Measurements from ENCODE around the gene SRPK2.

Gene SRPK2

DNA sequence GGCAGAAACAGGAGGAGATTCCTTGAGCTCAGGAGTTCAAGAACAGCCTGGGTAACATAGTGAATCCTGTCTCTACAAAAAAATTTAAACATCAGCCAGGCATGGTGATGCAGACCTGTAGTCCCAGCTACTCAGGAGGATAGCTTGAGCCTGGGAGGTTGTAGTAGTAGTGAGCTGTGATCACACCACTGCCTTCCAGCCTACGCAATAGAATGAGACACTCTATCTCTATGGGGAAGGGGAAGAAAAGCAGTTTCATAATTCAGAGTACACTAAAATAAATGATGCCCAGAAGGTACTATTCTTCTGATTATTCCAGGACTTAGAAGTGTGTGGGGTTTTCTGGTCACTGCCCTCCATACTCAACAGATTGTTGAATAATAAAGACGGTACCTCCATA is 197.4 kb downstream of the SRPK2 start:
- no peak for DNase-seq (ENCODE audit: low read depth in 3 of 3)

DNA sequence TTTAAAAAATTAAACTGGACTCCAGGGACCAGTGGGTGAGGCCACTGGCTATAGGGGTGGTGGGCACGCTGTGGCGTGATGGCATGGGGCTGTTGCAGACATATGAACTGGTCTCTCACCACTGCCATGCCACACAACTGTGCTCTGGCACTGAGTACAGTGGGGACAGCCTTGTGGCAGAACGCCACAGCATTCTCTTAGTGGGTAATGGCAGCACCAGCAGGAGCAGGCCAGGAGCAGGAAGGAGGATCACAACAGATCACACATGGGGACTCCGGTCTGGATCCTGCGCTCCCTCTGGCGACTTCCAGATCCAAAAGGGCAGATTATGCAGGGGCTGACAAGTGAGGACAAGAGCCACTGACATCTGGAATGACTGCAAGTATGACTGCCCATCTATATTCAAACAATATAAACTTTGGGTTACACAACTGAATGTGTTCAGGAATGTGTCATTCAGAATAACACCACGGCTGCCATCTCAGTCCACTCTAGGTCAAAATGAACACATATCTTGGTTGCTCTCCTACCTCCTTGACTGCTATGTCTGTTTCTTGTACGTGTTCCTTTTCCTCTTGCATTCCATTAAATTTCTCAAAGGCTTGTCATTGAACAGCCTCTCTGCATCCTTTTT is 198.7 kb downstream of the SRPK2 start:
- DNase-seq (ENCODE audit: low read depth in 3 of 3): no peak

GRCh38 chr7:105188201-105188600 is 200.5 kb downstream of the SRPK2 start:
- no peak for DNase-seq (ENCODE audit: low read depth in 3 of 3)

GRCh38 chr7:105187302-105188169 is 201.2 kb downstream of the SRPK2 start:
- DNase-seq (ENCODE audit: low read depth in 3 of 3): no peak

DNA sequence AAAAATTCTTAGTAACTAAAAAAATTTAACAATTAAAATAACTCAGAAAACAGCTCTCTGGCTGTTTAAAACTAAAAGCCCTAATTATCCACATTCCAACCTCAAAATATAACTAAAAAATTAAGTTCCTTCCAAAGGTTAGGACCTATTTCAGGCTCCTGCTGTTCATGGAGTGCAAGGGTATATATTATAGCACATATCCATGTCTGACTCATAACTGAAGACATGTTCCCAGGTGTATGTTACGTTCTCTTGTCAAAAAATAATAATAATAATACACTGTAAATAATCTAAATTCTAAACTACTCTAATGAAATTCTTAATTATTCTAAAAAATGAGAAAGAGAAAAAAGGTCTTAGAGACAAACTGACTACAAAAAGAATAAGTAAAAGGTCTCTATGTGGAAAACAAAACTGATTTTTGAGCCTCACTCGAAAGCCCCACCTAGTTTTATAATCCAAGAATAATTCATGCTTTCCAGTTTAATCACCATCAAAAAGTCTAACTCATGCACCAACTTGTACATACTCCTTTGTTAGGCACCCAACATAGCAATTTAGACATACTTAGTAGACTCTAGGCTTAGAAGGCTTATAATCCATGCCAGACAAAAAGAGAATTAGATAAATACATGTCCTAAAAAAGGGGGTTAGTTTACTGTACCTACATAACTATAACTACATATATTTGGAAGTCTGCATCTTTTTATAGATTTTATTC is 203.3 kb downstream of the SRPK2 start:
- DNase-seq (ENCODE audit: low read depth in 3 of 3): no peak

- no peak for DNase-seq (ENCODE audit: low read depth in 3 of 3)
Observed at GRCh38 chr7:105180002-105180401, 208.7 kb downstream of the SRPK2 start.

DNA sequence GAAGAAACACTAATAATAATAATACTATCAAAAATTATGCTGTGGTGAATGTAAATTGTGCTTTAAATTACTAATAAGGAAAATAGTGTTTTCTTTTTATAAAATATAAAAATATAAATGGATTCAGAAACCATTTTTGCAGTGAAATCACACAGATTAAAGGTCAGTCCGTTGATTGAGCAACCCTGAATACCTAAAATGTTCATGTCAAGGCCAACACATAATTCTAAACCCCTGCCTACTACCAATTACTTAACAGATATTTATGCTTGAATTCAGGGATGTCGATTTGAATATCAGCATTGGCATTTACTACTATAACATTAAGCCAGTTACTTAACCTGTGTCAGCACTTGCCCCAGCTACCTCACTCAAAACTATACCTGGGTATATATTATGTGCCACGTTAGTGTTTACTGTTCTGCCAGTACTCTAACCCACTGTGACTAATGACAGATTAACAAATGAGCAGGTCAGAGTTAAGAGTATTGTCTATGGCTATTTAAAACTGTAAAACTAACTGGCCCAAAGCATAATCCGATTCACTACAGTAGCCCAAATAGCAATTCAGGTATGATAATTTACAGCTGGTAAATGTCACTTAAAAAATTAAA is 209.7 kb downstream of the SRPK2 start:
- DNase-seq (ENCODE audit: low read depth in 3 of 3): no peak

- no peak for DNase-seq (ENCODE audit: low read depth in 3 of 3)
Observed at GRCh38 chr7:105178177-105178576, 210.5 kb downstream of the SRPK2 start.

GRCh38 chr7:105177026-105177425 is 211.7 kb downstream of the SRPK2 start:
- DNase-seq (ENCODE audit: low read depth in 3 of 3): no peak

DNA sequence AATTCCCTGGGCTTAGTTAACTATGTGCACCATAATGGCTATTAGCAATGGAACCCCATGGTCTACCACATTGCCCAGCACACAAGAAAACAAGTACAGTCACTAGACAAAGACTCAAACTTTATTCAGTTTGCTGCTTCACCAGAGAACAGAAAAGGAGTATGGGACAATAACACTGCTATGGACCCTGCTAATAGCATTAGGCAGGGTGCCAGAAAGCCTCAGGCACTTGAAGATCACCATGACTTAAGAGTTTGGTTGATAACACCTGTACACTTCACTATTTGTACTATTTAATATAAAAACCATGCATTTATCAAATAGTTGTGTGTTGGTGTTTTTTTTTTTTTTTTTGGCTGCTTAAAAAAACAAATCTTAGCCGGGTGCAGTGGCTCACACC is 215.1 kb downstream of the SRPK2 start:
- DNase-seq (ENCODE audit: low read depth in 3 of 3): no peak

DNA sequence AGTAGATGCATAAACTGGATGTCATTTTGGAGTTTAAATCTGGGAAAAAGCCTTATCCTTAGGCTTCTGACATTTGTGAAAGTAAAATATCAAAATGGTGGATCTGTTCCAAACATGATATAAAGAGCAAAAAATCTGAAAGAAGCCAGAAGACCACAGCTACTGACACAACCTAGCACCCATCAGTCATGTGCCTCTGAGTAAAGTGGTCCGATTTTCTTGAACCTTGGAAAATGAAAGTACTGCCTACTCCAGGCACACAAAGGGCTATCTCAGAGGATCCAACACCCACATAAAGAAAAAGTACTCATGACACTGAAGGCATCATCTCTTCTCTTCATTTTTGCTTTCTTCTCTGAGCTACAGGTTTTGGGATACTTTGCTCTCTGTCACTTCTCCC is 224.0 kb downstream of the SRPK2 start:
- no peak for DNase-seq (ENCODE audit: low read depth in 3 of 3)

- no peak for DNase-seq (ENCODE audit: low read depth in 3 of 3)
Observed at GRCh38 chr7:105163718-105164117, 225.0 kb downstream of the SRPK2 start.

DNA sequence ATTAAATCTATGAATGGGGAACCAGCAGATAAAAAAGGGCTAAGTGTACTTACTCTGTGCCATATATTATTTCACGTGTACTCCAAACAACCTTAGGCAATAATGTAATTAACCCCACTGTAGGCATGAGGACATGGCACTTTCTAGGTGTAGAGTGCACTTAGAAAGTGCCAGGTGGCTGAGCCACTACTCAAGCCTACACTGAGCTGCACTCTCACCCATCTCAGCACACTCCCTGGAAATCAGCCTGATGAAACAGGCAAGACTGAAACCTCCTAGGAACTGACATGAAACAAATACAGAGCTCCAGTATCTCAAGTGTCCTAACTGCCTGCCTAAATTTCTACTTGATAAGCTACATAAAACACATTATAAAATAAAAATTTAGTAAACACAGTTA is 227.4 kb downstream of the SRPK2 start:
- DNase-seq (ENCODE audit: low read depth in 3 of 3): no peak

- DNase-seq (ENCODE audit: low read depth in 3 of 3): no peak
Observed at GRCh38 chr7:105157278-105157677, 231.4 kb downstream of the SRPK2 start.

- no peak for DNase-seq (ENCODE audit: low read depth in 3 of 3)
Observed at GRCh38 chr7:105156731-105157130, 232.0 kb downstream of the SRPK2 start.

- no peak for DNase-seq (ENCODE audit: low read depth in 3 of 3)
Observed at GRCh38 chr7:105154084-105154483, 234.6 kb downstream of the SRPK2 start.

DNA sequence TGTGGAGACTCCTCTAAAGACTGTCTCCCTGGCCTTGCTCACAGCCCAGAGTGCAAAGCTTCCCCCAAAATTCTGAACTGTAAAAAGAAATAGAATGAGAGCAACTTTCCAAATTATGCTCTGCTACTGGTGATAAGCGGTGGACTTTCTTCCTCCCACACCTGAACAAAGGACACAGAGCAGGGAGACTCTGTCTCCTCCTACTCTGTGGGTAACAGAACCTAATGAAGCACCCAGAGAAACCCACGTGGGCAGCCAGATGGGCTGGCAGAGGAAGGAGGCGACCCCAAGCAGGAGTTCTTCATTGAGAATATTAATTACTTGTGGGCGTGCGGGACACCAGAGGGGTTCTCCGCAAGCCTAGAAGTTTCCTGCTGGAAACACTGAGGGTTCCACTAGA is 235.2 kb downstream of the SRPK2 start:
- DNase-seq (ENCODE audit: low read depth in 3 of 3): no peak

DNA sequence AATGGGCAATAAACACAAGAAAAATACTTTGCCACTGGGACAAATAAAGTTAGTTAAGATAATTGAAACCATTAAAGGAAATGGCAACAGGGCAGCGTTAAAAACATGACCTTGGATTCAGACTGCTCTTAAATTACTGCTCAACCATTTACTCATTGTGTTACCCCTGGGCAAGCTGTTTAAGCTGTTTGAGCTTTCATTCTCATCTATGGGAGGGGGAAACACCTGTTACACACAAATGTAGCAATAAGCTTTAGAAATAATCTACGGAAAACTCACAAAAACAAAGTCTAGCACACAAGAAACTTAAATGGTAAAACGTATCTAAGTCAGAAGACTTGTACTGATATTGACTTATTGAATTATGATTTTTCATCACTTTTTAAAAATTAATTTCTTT is 237.6 kb downstream of the SRPK2 start:
- no peak for DNase-seq (ENCODE audit: low read depth in 3 of 3)

DNA sequence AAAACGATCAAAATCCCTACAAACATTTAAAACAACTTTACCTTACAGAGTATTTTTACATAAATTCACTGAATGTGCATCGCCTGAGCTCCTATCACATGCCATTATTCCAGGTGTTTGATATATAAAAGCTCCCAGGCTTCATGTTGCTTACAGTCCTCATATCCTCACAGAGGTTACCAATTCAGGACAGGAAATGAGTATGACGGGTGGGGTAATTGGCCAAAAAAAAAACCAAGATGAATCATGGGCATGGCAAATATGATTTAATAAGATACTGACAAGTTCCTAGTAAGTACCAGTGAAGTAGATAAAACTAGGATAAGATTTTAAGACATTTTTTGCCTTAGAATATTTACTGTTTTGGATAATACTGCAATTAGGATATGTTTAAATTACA is 238.9 kb downstream of the SRPK2 start:
- DNase-seq (ENCODE audit: low read depth in 3 of 3): no peak

DNA sequence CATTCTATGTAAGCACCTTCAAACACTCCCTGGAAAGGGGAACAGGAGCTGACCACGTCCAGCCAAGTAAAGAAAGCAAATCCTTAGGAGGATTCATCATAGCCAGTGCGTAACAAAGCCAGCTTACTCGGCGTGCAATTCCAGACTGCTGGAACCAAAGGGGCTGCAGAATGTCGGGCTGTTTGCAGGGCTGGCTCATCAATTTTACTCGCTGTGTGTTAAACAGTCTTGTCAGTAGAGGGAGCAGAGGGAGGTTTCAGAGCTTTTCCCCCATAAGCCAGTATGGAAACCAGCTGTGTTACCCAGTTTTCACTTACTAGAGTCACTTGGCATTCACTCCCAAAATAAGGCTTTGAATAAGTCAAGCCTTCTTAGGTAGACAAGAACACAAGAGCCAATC is 247.7 kb downstream of the SRPK2 start:
- DNase-seq (ENCODE audit: low read depth in 3 of 3): no peak

- no peak for DNase-seq (ENCODE audit: low read depth in 3 of 3)
Observed at GRCh38 chr7:105139381-105139780, 249.3 kb downstream of the SRPK2 start.

- no peak for DNase-seq (ENCODE audit: low read depth in 3 of 3)
Observed at GRCh38 chr7:105137898-105138297, 250.8 kb downstream of the SRPK2 start.
